Measurements from ENCODE around the gene CWC15. TPM values are rescaled to one million over a fixed set of nuclear protein-coding genes. Genes with fewer than 3 reads are reported as not detected.
"Not testable (repeated sequence)": the region's sequence is repeated elsewhere in the genome, so short reads cannot be mapped to it uniquely, and the experiment has no call there.

Gene CWC15
- 10 to 100 TPM; 44.8 to 89.7 TPM for polyA plus RNA-seq

DNA sequence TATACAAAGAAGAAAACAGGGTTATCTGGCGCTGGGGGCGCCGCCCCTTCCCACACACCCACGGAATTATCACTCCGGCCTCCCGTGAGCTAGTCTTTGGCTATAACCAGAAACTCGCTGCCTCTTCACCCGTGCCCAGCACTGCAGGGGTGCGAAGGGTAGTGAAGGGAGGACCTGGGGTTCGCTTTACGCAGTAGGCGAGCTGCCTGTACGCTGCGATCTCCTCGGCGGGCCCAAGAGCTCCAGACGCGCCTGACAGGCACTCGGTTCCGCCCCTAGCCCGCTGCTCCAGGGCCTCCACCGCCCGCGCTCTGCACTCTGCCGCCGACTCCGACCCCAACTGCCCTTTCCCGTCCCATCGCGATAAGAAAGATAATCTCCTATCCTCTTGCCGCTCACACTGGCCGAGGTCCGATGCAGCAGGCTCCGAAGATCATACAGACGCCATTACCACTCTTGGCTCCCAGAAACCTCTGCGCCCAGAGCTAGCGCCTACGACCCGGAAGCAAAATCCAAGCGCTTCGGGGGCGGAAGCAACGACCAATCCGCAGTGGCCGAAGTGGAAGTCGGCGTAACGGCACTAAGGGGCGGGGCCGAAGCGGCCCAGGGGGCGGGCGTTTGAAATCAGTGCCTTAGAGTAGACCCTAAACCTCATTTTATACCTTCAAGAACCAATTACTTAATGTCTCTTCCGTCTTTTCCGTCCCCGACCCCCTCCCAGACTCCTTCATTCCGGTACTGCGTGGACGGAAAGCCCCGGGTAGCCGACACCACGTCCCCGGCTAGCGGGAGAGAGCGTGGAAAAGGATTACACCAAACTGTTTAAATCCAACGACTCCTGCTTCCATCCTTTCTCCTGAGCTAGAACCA lies at the start of gene CWC15, which contains the start of gene KDM4D:
CWC15 (minus strand) TSS at position 458 of the 870 bp plus-strand sequence. CDS start 1,371 bp downstream, outside the sequence.
KDM4D (plus strand) TSS at position 611 of the 870 bp plus-strand sequence. CDS start 23,664 bp downstream, outside the sequence.
- WGBS, 2 donors, result 1% methylated on average over 65 of the region's 66 CpGs
- Histone ChIP-seq H3K36me3 (ENCODE audit: control insufficient read depth in 2 of 2, insufficient read depth in 2 of 2, low read length in 1 of 2) (no peaks in the 10 kb centered on the region), H3K4me1 (ENCODE audit: control insufficient read depth in 2 of 2, insufficient read depth in 2 of 2, low read length in 1 of 2) (no peaks in the 10 kb centered on the region), H3K27ac (ENCODE audit: low read depth in 2 of 2, low read length in 1 of 2) (peak within 1 kb of the TSS; percentile 81 to 88), H3K27me3 (ENCODE audit: control insufficient read depth in 1 of 2, insufficient read depth in 2 of 2, low read length in 2 of 2) (no peaks in the 10 kb centered on the region), H3K9me3 (ENCODE audit: control insufficient read depth in 2 of 2, insufficient read depth in 1 of 2, low read depth in 1 of 2, low read length in 1 of 2) (no peaks in the 10 kb centered on the region), H3K4me3 (ENCODE audit: low read depth in 1 of 2, low read length in 2 of 2) (peak within 1 kb of the TSS; percentile 97 to 99)

DNA sequence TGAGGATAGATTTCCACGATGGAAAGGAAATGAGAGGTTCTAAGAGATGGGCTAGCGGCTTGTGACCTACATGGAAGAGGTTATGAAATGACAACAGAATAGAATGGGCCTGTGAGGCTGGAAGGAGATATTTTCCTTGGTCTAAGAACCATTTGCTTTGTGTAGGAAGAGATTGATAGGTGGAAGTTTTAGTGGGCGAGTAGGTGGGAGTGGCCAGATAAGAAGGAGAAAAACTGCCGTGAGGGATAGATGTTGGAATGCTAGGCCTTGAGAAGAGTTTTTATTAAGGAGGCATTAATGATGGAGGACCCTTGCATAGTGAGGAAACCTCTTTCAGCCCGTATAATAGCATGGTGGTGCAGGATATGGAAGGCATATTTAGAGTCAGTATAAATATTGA lies 48.1 kb upstream of the CWC15 start:
- not testable (repeated sequence) for H3K9me3 ChIP-seq (ENCODE audit: control insufficient read depth in 2 of 2, insufficient read depth in 1 of 2, low read depth in 1 of 2, low read length in 1 of 2); H3K27ac ChIP-seq (ENCODE audit: low read depth in 2 of 2, low read length in 1 of 2); H3K4me3 ChIP-seq (ENCODE audit: low read depth in 1 of 2, low read length in 2 of 2); H3K27me3 ChIP-seq (ENCODE audit: control insufficient read depth in 1 of 2, insufficient read depth in 2 of 2, low read length in 2 of 2); H3K36me3 ChIP-seq (ENCODE audit: control insufficient read depth in 2 of 2, insufficient read depth in 2 of 2, low read length in 1 of 2); H3K4me1 ChIP-seq (ENCODE audit: control insufficient read depth in 2 of 2, insufficient read depth in 2 of 2, low read length in 1 of 2)
- whole genome bisulfite sequencing, 2 donors, result 85 to 89% methylated on average over 5 of the region's 5 CpGs

DNA sequence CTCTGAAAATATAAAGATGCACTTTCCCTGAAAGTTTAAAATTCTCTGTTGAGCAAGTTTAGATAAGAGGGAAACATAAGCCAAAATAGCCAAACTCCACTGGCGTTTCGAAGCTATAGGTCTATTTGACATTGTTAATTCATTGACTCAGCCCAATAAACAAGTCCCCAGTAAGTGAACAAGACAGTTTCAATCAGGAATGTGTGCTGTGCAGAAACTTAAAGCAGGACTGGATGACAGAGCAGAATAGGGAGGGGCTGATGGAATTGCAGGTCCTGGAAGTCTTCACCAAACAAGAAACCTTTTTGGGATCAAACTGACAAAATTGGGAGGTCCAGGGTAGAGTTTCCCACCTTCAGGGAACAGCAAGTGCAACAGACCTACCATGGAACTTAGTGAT lies 42.8 kb upstream of the CWC15 start:
- Histone ChIP-seq H3K9me3 (ENCODE audit: control insufficient read depth in 2 of 2, insufficient read depth in 1 of 2, low read depth in 1 of 2, low read length in 1 of 2) (no peaks in the 10 kb centered on the region), H3K4me3 (ENCODE audit: low read depth in 1 of 2, low read length in 2 of 2) (no peak overlapping the region), H3K27me3 (ENCODE audit: control insufficient read depth in 1 of 2, insufficient read depth in 2 of 2, low read length in 2 of 2) (no peaks in the 10 kb centered on the region), H3K27ac (ENCODE audit: low read depth in 2 of 2, low read length in 1 of 2) (no peak overlapping the region), H3K4me1 (ENCODE audit: control insufficient read depth in 2 of 2, insufficient read depth in 2 of 2, low read length in 1 of 2) (no peaks in the 10 kb centered on the region), H3K36me3 (ENCODE audit: control insufficient read depth in 2 of 2, insufficient read depth in 2 of 2, low read length in 1 of 2) (no peaks in the 10 kb centered on the region)
- 57 to 67% methylated on average over 2 of the region's 2 CpGs for WGBS, 2 donors

DNA sequence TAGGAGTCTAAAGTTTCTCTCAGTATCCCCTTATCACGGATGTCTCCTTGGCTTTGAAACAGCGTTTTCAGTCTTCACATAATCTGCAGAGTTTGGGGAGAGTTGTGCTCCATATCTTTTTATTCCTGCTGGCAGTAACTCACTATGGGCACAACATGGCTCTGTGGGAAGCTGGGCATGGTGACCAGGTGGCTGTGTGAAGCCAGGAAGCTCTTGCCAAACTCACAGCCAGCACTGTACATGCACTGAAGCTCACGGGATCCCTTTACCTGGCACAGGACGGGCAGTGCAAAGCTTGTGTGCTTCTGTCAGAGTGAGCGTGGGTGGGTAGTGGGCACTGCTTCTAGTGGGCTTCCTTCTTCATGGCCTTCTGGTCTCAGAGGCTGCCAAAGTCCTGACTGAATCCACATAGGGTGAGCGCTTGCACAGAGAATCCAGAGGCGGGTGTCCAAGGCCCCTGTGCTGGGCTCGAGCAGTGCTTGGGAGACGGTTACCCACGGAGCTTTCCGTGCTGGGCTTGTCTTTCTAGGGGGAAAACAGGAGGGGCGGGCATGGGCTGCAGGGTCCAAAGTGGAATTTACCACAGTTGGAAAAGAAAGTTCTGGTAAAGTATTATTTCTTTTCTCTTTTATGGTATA lies 40.9 kb upstream of the CWC15 start:
- Histone ChIP-seq H3K4me3 (ENCODE audit: low read depth in 1 of 2, low read length in 2 of 2) (no peak overlapping the region), H3K27me3 (ENCODE audit: control insufficient read depth in 1 of 2, insufficient read depth in 2 of 2, low read length in 2 of 2) (no peaks in the 10 kb centered on the region), H3K9me3 (ENCODE audit: control insufficient read depth in 2 of 2, insufficient read depth in 1 of 2, low read depth in 1 of 2, low read length in 1 of 2) (no peaks in the 10 kb centered on the region), H3K27ac (ENCODE audit: low read depth in 2 of 2, low read length in 1 of 2) (no peak overlapping the region), H3K4me1 (ENCODE audit: control insufficient read depth in 2 of 2, insufficient read depth in 2 of 2, low read length in 1 of 2) (no peaks in the 10 kb centered on the region), H3K36me3 (ENCODE audit: control insufficient read depth in 2 of 2, insufficient read depth in 2 of 2, low read length in 1 of 2) (no peaks in the 10 kb centered on the region)
- WGBS, 2 donors, result 89 to 90% methylated on average over 12 of the region's 12 CpGs

DNA sequence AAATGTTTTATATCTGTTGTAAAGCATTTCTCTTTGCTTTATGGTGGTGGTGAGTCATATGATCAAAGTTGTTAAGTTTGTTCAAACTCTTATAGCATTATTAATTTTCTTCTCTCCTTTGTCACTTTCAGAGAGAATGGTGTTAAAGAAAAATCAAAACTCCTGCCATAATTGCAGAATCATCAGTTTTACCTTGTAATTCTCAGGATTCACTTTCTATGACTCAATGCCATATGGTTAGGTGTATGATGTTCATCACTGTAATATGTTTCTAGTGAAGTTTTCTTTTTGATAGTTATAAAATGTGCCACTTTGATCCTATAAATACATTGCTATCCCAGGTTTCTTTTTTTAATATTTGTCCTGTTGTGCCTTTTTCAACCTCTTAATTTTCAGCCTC lies 38.0 kb upstream of the CWC15 start:
- Histone ChIP-seq H3K4me3 (ENCODE audit: low read depth in 1 of 2, low read length in 2 of 2) (no peak overlapping the region), H3K27ac (ENCODE audit: low read depth in 2 of 2, low read length in 1 of 2) (no peak overlapping the region), H3K27me3 (ENCODE audit: control insufficient read depth in 1 of 2, insufficient read depth in 2 of 2, low read length in 2 of 2) (no peaks in the 10 kb centered on the region), H3K9me3 (ENCODE audit: control insufficient read depth in 2 of 2, insufficient read depth in 1 of 2, low read depth in 1 of 2, low read length in 1 of 2) (no peaks in the 10 kb centered on the region), H3K36me3 (ENCODE audit: control insufficient read depth in 2 of 2, insufficient read depth in 2 of 2, low read length in 1 of 2) (no peaks in the 10 kb centered on the region), H3K4me1 (ENCODE audit: control insufficient read depth in 2 of 2, insufficient read depth in 2 of 2, low read length in 1 of 2) (no peaks in the 10 kb centered on the region)

DNA sequence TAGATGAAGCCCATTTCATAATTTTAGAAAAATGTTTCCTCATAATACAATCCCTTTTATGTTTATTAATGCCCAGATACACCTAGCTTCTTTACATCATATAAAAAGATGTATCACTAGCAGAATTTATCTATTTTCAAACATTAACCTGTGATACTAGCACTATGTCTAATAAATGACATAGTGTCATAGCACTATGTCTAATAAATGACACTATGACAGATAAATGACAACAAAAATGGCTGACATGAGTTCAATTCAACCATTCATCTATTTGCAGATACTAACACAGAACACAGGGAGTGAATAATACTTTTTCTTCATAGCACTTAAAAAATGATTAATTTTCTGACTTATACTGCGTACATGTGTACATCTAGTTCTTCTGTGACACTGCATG lies 32.3 kb upstream of the CWC15 start:
- WGBS, 2 donors, result 93% methylated on average over 1 of the region's 1 CpG

DNA sequence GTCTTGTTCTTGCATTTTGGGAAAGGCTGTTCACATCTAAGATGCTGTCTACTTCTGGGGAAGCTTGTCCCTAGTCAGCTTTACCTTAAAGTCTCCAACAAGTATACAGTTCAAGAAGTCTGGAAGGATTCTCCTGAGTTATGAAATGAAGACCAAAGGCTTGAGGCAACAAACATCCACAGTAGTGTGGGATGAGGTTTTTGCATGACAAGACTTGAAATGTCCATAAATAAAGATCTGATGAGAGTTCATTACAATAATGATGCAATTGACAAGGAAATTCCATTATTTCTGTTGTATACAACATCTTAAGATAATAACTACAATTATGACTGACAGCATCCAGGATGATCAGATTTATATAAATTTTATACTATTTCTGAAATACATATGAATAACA lies 30.4 kb upstream of the CWC15 start:
- no peaks in the 10 kb centered on the region for H3K27me3 ChIP-seq (ENCODE audit: control insufficient read depth in 1 of 2, insufficient read depth in 2 of 2, low read length in 2 of 2)
- H3K9me3 ChIP-seq (ENCODE audit: control insufficient read depth in 2 of 2, insufficient read depth in 1 of 2, low read depth in 1 of 2, low read length in 1 of 2), result no peaks in the 10 kb centered on the region
- H3K36me3 ChIP-seq (ENCODE audit: control insufficient read depth in 2 of 2, insufficient read depth in 2 of 2, low read length in 1 of 2), result peaks cover 0 to 2% of the 10 kb centered on the region in 2 donors
- H3K4me1 ChIP-seq (ENCODE audit: control insufficient read depth in 2 of 2, insufficient read depth in 2 of 2, low read length in 1 of 2), result no peaks in the 10 kb centered on the region
- no peak overlapping the region for H3K4me3 ChIP-seq (ENCODE audit: low read depth in 1 of 2, low read length in 2 of 2)
- H3K27ac ChIP-seq (ENCODE audit: low read depth in 2 of 2, low read length in 1 of 2), result no peak overlapping the region

More for the DNA sequence above, 32.3 kb upstream of the CWC15 start:
- Histone ChIP-seq H3K27ac (ENCODE audit: low read depth in 2 of 2, low read length in 1 of 2) (no peak overlapping the region), H3K9me3 (ENCODE audit: control insufficient read depth in 2 of 2, insufficient read depth in 1 of 2, low read depth in 1 of 2, low read length in 1 of 2) (no peaks in the 10 kb centered on the region), H3K4me3 (ENCODE audit: low read depth in 1 of 2, low read length in 2 of 2) (no peak overlapping the region), H3K27me3 (ENCODE audit: control insufficient read depth in 1 of 2, insufficient read depth in 2 of 2, low read length in 2 of 2) (no peaks in the 10 kb centered on the region), H3K4me1 (ENCODE audit: control insufficient read depth in 2 of 2, insufficient read depth in 2 of 2, low read length in 1 of 2) (no peaks in the 10 kb centered on the region), H3K36me3 (ENCODE audit: control insufficient read depth in 2 of 2, insufficient read depth in 2 of 2, low read length in 1 of 2) (no peaks in the 10 kb centered on the region)

DNA sequence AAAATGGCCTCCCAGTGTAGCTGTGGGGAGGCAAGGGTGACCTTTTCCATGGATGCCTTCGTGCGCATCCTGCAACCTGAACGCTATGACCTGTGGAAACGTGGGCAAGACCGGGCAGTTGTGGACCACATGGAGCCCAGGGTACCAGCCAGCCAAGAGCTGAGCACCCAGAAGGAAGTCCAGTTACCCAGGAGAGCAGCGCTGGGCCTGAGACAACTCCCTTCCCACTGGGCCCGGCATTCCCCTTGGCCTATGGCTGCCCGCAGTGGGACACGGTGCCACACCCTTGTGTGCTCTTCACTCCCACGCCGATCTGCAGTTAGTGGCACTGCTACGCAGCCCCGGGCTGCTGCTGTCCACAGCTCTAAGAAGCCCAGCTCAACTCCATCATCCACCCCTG lies 24.9 kb upstream of the CWC15 start:
- Histone ChIP-seq H3K36me3 (ENCODE audit: control insufficient read depth in 2 of 2, insufficient read depth in 2 of 2, low read length in 1 of 2) (peaks cover 0 to 4% of the 10 kb centered on the region in 2 donors), H3K4me1 (ENCODE audit: control insufficient read depth in 2 of 2, insufficient read depth in 2 of 2, low read length in 1 of 2) (no peaks in the 10 kb centered on the region), H3K4me3 (ENCODE audit: low read depth in 1 of 2, low read length in 2 of 2) (no peak overlapping the region), H3K9me3 (ENCODE audit: control insufficient read depth in 2 of 2, insufficient read depth in 1 of 2, low read depth in 1 of 2, low read length in 1 of 2) (peaks cover 0 to 4% of the 10 kb centered on the region in 2 donors), H3K27ac (ENCODE audit: low read depth in 2 of 2, low read length in 1 of 2) (no peak overlapping the region), H3K27me3 (ENCODE audit: control insufficient read depth in 1 of 2, insufficient read depth in 2 of 2, low read length in 2 of 2) (no peaks in the 10 kb centered on the region)
- 95 to 96% methylated on average over 13 of the region's 13 CpGs for WGBS, 2 donors

DNA sequence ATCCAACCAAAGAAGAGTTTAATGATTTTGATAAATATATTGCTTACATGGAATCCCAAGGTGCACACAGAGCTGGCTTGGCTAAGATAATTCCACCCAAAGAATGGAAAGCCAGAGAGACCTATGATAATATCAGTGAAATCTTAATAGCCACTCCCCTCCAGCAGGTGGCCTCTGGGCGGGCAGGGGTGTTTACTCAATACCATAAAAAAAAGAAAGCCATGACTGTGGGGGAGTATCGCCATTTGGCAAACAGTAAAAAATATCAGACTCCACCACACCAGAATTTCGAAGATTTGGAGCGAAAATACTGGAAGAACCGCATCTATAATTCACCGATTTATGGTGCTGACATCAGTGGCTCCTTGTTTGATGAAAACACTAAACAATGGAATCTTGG lies 24.1 kb upstream of the CWC15 start:
- H3K4me3 ChIP-seq (ENCODE audit: low read depth in 1 of 2, low read length in 2 of 2), result no peak overlapping the region
- H3K4me1 ChIP-seq (ENCODE audit: control insufficient read depth in 2 of 2, insufficient read depth in 2 of 2, low read length in 1 of 2), result no peaks in the 10 kb centered on the region
- 89 to 91% methylated on average over 6 of the region's 6 CpGs for WGBS, 2 donors
- peaks cover 0 to 4% of the 10 kb centered on the region in 2 donors for H3K36me3 ChIP-seq (ENCODE audit: control insufficient read depth in 2 of 2, insufficient read depth in 2 of 2, low read length in 1 of 2)
- H3K27ac ChIP-seq (ENCODE audit: low read depth in 2 of 2, low read length in 1 of 2), result no peak overlapping the region
- peaks cover 0 to 4% of the 10 kb centered on the region in 2 donors for H3K9me3 ChIP-seq (ENCODE audit: control insufficient read depth in 2 of 2, insufficient read depth in 1 of 2, low read depth in 1 of 2, low read length in 1 of 2)
- no peaks in the 10 kb centered on the region for H3K27me3 ChIP-seq (ENCODE audit: control insufficient read depth in 1 of 2, insufficient read depth in 2 of 2, low read length in 2 of 2)
